CD4-positive, alpha-beta T cell treated with Interferon alpha-2 for 1 hour (primary cell): ENCODE results near the gene SELENOF.
"Not testable (repeated sequence)": the region's sequence is repeated elsewhere in the genome, so short reads cannot be mapped to it uniquely, and the experiment has no call there.

ENCODE experiments used
- DNase-seq, 2 donors: peaks; one replicate each; pipeline ENCODE4 v3.0.0-alpha.2; 2020 to 2022

SELENOF gene

GRCh38 chr1:86856196-86856595 lies 57.7 kb downstream of the SELENOF start:
- DNase-seq = no peak

- DNase-seq = no peak
These were observed 59.6 kb downstream of the SELENOF start for GRCh38 chr1:86854352-86854751.

GRCh38 chr1:86852782-86853408 lies 61.0 kb downstream of the SELENOF start:
- DNase-seq = no peak

- DNase-seq = no peak
These were observed 61.6 kb downstream of the SELENOF start for GRCh38 chr1:86852289-86852688.

- no peak for DNase-seq
These were observed 64.2 kb downstream of the SELENOF start for GRCh38 chr1:86849756-86850155.

GRCh38 chr1:86848654-86849053 lies 65.3 kb downstream of the SELENOF start:
- DNase-seq = no peak

- DNase-seq = no peak
These were observed 67.7 kb downstream of the SELENOF start for GRCh38 chr1:86846164-86846647.

GRCh38 chr1:86845514-86845913 lies 68.4 kb downstream of the SELENOF start:
- DNase-seq = no peak

GRCh38 chr1:86841116-86841515 lies 72.8 kb downstream of the SELENOF start:
- DNase-seq = no peak

GRCh38 chr1:86833461-86834215 lies 80.3 kb downstream of the SELENOF start:
- peak; percentile 61 to 71 for DNase-seq

GRCh38 chr1:86832433-86832832 lies 81.5 kb downstream of the SELENOF start:
- DNase-seq = no peak

- no peak for DNase-seq
These were observed 84.6 kb downstream of the SELENOF start for GRCh38 chr1:86829321-86829720.

GRCh38 chr1:86828024-86828423 lies 85.9 kb downstream of the SELENOF start:
- DNase-seq = no peak

GRCh38 chr1:86826856-86827255 lies 87.1 kb downstream of the SELENOF start:
- no peak for DNase-seq

- DNase-seq = no peak
These were observed 88.6 kb downstream of the SELENOF start for GRCh38 chr1:86825319-86825718.

- DNase-seq = no peak
These were observed 90.0 kb downstream of the SELENOF start for GRCh38 chr1:86823821-86824500.

- no peak for DNase-seq
These were observed 90.5 kb downstream of the SELENOF start for GRCh38 chr1:86823386-86823785.

GRCh38 chr1:86822459-86822858 lies 91.5 kb downstream of the SELENOF start:
- DNase-seq = no peak

- no peak for DNase-seq
These were observed 92.0 kb downstream of the SELENOF start for GRCh38 chr1:86821956-86822355.

GRCh38 chr1:86819970-86820369 lies 94.0 kb downstream of the SELENOF start:
- DNase-seq = not testable (repeated sequence)

GRCh38 chr1:86817246-86817826 lies 96.6 kb downstream of the SELENOF start:
- DNase-seq = not testable (repeated sequence)

- DNase-seq = not testable (repeated sequence)
These were observed 99.8 kb downstream of the SELENOF start for GRCh38 chr1:86814118-86814517.
